Measurements from ENCODE around the gene TMX4. TPM values are rescaled to one million over a fixed set of nuclear protein-coding genes. Genes with fewer than 3 reads are reported as not detected.

Gene TMX4
- total RNA-seq, 1 experiment from 2014 or later: 47.4 TPM

- Mint-ChIP-seq H3K4me3 (ENCODE audit: unreplicated experiment) (no peak overlapping the region), H3K4me1 (ENCODE audit: insufficient read depth, unreplicated experiment) (no peaks in the 10 kb centered on the region), H3K9me3 (ENCODE audit: unreplicated experiment) (no peaks in the 10 kb centered on the region), H3K27me3 (ENCODE audit: insufficient read depth, unreplicated experiment) (peaks cover 14% of the 10 kb centered on the region), H3K27ac (ENCODE audit: low read depth, unreplicated experiment) (no peak overlapping the region), H3K36me3 (ENCODE audit: insufficient read depth, unreplicated experiment) (no peaks in the 10 kb centered on the region)
- intact Hi-C loops (cut with micrococcal nuclease): loop anchor here (1.0 to 5.0 kb wide), 6 partner anchors 89 to 678 kb away; partner anchors contain the start of gene PLCB1
- CTCF ChIA-PET: interaction anchor here (0.5 to 15.2 kb wide), 75 partner anchors 9 to 1950 kb away, joined by 3 to 322 read pairs (median 4); partner anchors contain the start of gene PLCB1
- no TSS peak for BruUV-seq (replicated peaks)
- TF ChIP-seq, protein P1, sequence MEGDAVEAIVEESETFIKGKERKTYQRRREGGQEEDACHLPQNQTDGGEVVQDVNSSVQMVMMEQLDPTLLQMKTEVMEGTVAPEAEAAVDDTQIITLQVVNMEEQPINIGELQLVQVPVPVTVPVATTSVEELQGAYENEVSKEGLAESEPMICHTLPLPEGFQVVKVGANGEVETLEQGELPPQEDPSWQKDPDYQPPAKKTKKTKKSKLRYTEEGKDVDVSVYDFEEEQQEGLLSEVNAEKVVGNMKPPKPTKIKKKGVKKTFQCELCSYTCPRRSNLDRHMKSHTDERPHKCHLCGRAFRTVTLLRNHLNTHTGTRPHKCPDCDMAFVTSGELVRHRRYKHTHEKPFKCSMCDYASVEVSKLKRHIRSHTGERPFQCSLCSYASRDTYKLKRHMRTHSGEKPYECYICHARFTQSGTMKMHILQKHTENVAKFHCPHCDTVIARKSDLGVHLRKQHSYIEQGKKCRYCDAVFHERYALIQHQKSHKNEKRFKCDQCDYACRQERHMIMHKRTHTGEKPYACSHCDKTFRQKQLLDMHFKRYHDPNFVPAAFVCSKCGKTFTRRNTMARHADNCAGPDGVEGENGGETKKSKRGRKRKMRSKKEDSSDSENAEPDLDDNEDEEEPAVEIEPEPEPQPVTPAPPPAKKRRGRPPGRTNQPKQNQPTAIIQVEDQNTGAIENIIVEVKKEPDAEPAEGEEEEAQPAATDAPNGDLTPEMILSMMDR (IDR thresholded peaks at IDR 0.05; ENCODE audit: unreplicated experiment): peak; percentile 65
- peak; percentile 65 for DNase-seq (ENCODE audit: unreplicated experiment)
- POLR2A ChIA-PET: interaction anchor here (0.6 to 2.9 kb wide), 5 partner anchors 24 to 875 kb away, joined by 3 to 19 read pairs (median 3); partner anchors contain the start of gene TMX4
These were observed 24.2 kb upstream of the TMX4 start for GRCh38 chr20:8043687-8044282.

DNA sequence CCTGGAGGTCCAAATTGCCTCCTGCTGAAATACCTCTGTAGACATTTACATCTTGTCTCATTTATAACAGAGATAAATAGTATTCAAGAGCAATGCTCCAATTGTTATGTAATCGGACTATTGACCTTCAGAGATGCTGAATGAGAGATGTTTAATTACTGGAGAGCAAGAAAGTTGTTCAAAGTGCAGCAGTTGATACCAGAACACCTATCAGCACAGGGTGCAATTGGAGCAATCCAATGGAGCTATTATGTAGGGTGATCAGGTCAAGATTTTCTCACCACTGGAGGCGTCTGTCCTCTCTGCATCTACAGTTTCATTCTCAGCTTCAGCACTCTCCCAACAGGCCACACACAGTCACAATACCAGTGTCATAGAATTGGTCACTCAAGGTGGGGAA, 19.5 kb upstream of the TMX4 start:
- Mint-ChIP-seq H3K9me3 (ENCODE audit: unreplicated experiment) (no peaks in the 10 kb centered on the region), H3K36me3 (ENCODE audit: insufficient read depth, unreplicated experiment) (no peaks in the 10 kb centered on the region), H3K4me1 (ENCODE audit: insufficient read depth, unreplicated experiment) (no peaks in the 10 kb centered on the region), H3K27me3 (ENCODE audit: insufficient read depth, unreplicated experiment) (peaks cover 14% of the 10 kb centered on the region), H3K27ac (ENCODE audit: low read depth, unreplicated experiment) (no peak overlapping the region), H3K4me3 (ENCODE audit: unreplicated experiment) (no peak overlapping the region)
- POLR2A ChIA-PET: no interaction called here
- BruUV-seq (replicated peaks): no TSS peak
- intact Hi-C loops (cut with micrococcal nuclease): no loop called here
- CTCF ChIA-PET: interaction anchor here (1.2 to 8.0 kb wide), 2 partner anchors 284 to 683 kb away, joined by 3 to 56 read pairs; no protein-coding TSS in a partner anchor
- TF ChIP-seq, protein P1 (IDR thresholded peaks at IDR 0.05; ENCODE audit: unreplicated experiment): no peak
- no peak for DNase-seq (ENCODE audit: unreplicated experiment)

GRCh38 chr20:8036771-8037170, 17.2 kb upstream of the TMX4 start:
- ChIA-PET CTCF (interaction anchor here (0.5 to 8.0 kb wide), 4 partner anchors 10 to 1355 kb away, joined by 4 to 56 read pairs (median 4); no protein-coding TSS in a partner anchor), POLR2A (interaction anchor here (0.5 to 2.2 kb wide), 3 partner anchors 13 to 53 kb away, joined by 3 to 9 read pairs (median 4); partner anchors contain the start of gene TMX4)
- DNase-seq (ENCODE audit: unreplicated experiment): no peak
- no peak overlapping the region for H3K27ac Mint-ChIP-seq (ENCODE audit: low read depth, unreplicated experiment)
- no peaks in the 10 kb centered on the region for H3K9me3 Mint-ChIP-seq (ENCODE audit: unreplicated experiment)
- peaks cover 5% of the 10 kb centered on the region for H3K27me3 Mint-ChIP-seq (ENCODE audit: insufficient read depth, unreplicated experiment)
- intact Hi-C loops (cut with micrococcal nuclease): no loop called here
- no TSS peak for BruUV-seq (replicated peaks)
- H3K4me1 Mint-ChIP-seq (ENCODE audit: insufficient read depth, unreplicated experiment): no peaks in the 10 kb centered on the region
- no peak overlapping the region for H3K4me3 Mint-ChIP-seq (ENCODE audit: unreplicated experiment)
- no peaks in the 10 kb centered on the region for H3K36me3 Mint-ChIP-seq (ENCODE audit: insufficient read depth, unreplicated experiment)
- TF ChIP-seq, protein P1 (IDR thresholded peaks at IDR 0.05; ENCODE audit: unreplicated experiment): no peak

DNA sequence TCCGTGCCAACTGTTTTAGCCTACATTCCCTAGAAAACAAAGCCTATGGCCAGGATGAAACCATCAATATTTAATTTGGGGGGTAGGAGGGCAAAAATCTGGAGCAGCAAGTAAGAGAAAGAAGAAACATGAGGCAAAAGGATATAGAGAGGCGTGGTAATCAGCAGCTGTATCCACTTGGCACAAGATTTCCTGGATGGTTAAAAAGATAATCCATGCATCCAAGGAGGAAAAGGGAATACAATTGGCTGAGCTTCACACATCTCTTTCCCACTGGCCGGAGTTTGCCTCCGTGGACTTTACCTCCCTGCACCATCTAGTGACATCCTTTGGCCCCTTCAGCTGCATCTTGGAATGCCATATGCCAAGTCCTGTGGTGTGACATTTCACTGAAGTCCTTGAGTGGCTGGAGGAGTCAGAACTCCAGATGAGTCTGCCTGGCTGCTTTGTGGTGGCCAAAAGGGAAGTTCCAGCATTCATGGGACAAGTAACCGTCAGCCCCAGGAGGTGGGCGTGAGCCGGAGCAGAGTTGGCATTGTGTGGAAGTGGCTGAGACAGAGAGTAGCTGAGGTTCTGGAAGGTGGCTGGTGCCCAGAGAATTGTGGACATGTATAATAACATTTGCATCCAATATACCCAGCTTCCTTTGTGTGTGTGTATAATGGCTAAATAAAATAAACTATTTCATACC, 13.7 kb upstream of the TMX4 start:
- intact Hi-C loops (cut with micrococcal nuclease): no loop called here
- no TSS peak for BruUV-seq (replicated peaks)
- H3K27ac Mint-ChIP-seq (ENCODE audit: low read depth, unreplicated experiment): no peak overlapping the region
- no peaks in the 10 kb centered on the region for H3K27me3 Mint-ChIP-seq (ENCODE audit: insufficient read depth, unreplicated experiment)
- H3K9me3 Mint-ChIP-seq (ENCODE audit: unreplicated experiment): no peaks in the 10 kb centered on the region
- H3K4me3 Mint-ChIP-seq (ENCODE audit: unreplicated experiment): no peak overlapping the region
- ChIA-PET CTCF (interaction anchor here (0.5 to 8.0 kb wide), 5 partner anchors 8 to 1946 kb away, joined by 3 to 56 read pairs (median 7); no protein-coding TSS in a partner anchor), POLR2A (no interaction called here)
- no peaks in the 10 kb centered on the region for H3K36me3 Mint-ChIP-seq (ENCODE audit: insufficient read depth, unreplicated experiment)
- H3K4me1 Mint-ChIP-seq (ENCODE audit: insufficient read depth, unreplicated experiment): no peaks in the 10 kb centered on the region
- TF ChIP-seq, protein P1 (IDR thresholded peaks at IDR 0.05; ENCODE audit: unreplicated experiment): no peak
- DNase-seq (ENCODE audit: unreplicated experiment): no peak

Data from MCF 10A (cell line).